HG03558 (cell line): ENCODE data around the gene MEPCE.
"Not testable (repeated sequence)": the region's sequence is repeated elsewhere in the genome, so short reads cannot be mapped to it uniquely, and the experiment has no call there.

Experiments used
- ATAC-seq: cut with Tn5 transposase; IDR thresholded peaks from one replicate; pipeline ENCODE4 v1.9.1; 2021; ENCODE audit warnings: moderate number of reproducible peaks; ENCODE audit not compliant: unreplicated experiment; ENCODE audit errors: extremely low read depth

Gene MEPCE

DNA sequence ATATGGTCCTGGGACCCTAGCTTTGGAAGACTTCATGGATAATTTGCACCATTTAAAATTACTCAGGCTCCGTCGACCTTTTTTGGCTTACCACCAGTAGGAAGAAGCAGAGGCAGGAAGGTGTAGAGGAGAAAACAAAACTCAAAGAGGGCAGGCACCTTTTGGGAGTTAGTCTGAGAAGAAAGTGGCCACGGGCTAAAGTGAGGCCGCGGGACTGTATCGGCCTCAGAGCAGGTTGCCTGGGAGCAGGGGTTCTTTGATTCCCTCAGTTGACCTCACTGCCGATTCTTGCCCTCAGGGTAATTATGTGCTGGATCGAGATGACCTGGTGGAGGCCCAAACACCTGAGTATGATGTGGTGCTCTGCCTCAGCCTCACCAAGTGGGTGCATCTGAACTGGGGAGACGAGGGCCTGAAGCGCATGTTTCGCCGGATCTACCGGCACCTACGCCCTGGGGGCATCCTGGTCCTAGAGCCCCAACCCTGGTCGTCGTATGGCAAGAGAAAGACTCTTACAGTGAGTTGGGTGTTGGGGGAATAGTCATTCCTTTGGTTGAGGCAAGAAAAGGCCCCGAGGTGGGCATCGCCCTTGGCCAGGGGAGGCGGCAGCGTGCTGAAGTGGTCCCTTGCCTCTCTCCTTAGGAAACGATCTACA lies 3.1 kb downstream of the MEPCE start:
- no peak for ATAC-seq

DNA sequence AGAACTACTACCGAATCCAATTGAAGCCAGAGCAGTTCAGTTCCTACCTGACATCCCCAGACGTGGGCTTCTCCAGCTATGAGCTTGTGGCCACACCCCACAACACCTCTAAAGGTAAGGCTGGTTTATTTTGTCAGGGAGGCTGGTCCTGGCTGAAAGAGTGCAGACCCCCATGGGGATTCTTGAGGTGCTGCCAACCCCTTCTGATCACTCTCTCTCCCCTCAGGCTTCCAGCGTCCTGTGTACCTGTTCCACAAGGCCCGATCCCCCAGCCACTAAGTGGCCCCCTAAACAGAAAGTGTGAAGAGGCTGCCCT lies 3.6 kb downstream of the MEPCE start:
- no peak for ATAC-seq

DNA sequence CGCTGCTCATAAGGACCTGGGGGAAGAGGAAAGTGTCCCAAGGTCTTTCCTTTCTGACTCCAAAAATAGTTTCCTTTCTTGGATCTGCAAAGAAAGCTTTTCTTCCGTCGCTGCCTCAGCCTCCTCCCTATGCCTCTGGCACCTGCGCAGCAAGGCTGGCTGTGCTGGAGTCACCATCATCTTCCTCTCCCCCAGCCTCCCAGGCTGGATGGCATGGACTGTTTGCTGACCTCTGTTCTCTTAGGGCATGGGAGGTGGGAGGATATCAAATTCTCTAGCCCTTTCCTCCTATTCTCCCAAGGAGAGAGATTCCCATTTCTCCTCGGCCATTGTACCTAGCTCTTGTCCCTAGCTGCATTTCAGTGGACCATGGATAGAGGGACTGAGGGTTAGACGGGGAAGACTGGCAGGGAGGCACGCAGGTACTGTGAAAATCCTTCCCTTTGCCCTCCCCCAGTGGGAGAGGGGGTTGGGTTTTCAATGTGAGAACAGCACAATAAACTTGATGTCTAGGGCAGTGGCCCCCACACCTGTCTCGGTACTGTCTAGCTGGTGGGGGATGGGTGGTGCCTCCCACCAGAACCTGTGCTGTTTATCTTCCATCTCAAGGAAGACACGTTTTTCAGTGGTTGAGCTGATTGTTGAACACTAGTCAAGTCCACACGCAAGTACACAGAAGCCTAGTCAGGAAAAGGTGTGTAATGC lies 4.1 kb downstream of the MEPCE start:
- no peak for ATAC-seq

DNA sequence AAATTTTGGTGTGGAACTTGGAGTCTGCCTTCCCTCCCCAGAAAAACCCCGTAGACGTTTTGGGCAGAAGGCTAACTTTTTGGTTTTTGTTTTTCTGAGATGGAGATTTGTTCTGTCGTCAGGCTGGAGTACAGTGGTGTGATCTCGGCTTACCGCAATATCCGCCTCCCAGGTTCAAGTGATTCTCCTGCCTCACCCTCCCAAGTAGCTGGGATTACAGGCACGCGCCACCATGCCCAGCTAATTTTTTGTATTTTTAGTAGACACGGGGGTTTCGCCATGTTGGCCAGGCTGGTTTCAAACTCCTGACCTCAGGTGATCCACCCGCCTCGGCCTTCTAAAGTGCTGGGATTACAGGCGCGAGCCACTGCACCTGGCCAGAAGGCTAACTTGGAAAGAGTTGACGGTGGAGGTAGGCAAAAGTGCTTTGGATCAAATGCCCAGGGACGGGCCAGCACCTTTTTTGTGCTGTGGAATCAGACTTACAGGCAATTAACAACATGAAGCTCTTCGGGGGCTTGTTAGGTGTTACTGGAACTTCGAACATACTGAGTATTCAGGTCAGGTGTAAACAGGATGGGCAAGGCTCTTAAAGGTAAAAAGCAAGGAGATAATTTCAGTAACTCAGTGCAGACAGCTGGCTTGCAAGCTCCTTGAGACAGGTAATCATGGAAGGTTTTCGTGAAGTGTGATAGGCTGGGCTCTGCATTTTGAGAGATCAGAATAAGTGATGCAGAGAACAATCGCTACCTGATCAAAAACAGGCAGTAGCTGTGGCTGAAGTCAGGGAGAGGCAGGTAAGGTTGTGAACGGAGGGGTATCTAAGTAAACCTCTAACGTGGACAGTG lies 4.9 kb downstream of the MEPCE start:
- ATAC-seq: no peak

DNA sequence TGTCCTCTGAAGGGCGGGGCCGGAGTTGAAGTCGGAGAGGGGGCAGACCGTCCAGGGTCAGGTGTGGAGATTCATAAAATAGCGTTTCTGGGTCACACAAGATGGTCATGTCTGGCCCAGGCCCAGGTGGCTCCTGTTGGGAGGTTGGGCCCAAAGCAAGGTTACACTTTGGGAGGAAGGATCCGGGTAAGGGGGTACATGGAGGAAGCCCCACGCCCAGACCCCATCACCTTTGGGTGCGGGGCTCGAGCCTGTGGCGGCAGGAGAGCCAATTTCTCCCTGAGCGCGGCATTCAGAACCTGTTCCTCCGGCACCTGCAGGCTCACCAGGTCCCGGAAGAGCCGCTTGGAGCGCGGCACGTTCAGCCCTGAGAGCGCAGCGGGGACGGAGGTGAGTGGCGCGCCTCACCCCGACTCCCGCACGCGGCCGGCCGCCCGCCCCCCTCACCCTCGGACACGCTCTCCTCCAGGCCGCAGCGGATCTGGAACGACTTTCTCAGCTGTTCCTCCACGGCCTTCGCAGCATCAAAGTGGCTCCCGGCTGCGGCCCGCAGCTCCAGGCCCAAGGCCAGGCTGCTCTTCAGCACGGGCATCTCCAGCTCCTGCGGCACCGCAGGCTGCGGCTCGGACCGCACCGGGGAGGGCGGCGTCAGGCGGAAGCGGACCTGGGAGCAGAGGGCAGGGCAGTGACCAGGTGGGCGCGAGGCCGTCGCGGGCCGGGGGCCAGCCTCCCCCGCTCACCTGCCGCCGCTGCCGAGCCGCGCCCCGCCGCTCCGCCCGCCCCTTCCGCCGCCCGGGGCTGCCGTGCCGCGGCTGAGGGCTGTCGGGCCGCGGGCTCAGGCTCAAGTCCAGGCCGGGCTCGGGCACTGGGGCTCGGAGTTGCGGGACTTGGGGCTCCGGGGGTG lies 6.0 kb downstream of the MEPCE start:
- no peak for ATAC-seq

DNA sequence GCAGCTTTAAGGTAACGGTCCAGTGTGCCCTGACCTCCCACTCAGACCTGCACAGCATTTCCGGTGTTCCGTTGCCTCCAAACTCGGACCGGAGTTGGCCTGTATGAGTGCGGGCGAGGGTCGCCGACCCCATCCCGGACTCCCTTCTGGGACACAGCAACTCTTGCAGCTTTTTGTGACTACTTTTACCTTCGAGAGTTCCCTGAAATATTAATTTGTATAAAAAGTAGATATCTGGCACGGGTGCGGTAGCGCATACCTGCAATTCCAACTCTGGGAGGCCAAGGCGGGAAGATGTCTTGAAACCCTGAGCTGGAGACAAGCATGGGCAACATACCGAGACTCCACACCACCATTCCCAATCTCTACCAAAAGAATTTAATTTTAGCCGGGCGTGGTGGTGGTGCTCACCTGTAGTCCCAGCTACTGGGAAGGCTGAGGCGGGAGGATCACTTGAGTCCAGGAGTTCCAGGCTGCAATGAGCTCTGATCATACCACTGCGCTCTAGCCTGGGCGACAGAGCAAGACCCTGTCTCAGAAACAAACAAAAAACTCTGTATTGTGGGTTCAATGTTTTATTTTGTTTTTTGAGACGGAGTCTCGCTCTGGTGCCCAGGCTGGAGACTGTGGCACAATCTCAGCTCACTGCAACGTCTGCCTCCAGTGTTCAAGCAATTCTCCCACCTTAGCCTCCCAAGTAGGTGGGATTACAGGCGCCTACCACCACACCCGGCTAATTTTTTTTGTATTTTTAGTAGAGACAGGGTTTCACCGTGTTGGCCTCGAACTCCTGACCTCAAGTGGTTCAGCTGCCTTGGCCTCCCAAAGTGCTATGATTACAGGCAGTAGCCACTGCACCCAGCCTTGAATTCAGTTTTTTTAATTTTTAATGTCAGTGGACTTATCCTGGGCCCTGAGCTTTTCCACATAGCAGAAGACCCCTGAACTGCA lies 7.8 kb downstream of the MEPCE start:
- ATAC-seq: no peak

DNA sequence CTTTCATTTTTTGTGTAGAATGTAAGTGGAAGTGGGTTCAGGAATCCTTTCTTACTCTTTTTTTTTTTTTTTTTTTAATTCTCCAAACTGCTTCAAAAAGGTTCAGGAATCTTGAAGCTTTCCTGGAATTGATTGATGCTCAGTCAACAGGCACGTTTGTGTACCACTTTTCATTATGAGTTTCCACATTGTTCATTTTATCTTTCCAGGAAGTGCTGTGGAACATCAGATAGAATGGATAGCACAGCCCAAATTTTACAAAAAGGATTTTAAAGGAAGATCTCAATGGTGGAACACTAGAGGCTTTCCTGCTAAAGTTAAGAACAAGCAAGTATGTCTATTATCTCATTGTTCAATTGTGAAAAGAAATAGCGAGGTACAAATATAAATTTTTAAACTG lies 8.5 kb downstream of the MEPCE start:
- ATAC-seq: no peak

DNA sequence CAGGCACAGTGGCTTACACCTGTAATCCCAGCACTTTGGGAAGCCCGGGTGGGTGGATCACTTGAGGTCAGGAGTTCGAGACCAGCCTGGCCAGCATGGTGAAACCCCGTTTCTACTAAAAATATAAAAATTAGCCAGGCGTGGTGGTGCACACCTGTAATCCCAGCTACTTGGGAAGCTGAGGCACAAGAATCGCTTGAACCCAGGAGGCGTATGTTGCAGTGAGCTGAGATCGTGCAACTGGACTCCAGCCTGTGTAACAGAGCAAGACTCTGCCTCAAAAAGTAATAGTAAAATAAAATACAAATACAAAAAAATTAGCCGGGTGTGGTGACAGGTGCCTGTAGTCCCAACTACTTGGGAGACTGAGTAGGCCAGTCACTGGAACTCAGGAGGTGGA lies 9.1 kb downstream of the MEPCE start:
- not testable (repeated sequence) for ATAC-seq

DNA sequence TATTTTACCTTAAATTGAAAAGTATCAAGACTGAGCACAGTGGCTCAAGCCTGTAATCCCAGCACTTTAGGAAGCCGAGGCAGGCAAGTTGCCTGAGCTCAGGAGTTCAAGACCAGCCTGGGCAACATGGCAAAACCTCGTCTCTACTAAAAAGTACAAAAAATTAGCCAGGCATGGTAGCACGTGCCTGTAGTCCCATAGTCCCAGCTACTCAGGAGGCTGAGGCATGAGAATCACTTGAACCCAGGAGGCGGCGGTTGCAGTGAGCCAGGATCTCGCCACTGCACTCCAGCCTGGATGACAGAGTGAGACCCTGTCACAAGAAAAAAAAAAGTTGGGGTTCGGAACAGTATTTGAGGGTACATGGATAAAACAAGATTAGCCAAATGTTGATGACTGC lies 9.6 kb downstream of the MEPCE start:
- ATAC-seq: not testable (repeated sequence)

DNA sequence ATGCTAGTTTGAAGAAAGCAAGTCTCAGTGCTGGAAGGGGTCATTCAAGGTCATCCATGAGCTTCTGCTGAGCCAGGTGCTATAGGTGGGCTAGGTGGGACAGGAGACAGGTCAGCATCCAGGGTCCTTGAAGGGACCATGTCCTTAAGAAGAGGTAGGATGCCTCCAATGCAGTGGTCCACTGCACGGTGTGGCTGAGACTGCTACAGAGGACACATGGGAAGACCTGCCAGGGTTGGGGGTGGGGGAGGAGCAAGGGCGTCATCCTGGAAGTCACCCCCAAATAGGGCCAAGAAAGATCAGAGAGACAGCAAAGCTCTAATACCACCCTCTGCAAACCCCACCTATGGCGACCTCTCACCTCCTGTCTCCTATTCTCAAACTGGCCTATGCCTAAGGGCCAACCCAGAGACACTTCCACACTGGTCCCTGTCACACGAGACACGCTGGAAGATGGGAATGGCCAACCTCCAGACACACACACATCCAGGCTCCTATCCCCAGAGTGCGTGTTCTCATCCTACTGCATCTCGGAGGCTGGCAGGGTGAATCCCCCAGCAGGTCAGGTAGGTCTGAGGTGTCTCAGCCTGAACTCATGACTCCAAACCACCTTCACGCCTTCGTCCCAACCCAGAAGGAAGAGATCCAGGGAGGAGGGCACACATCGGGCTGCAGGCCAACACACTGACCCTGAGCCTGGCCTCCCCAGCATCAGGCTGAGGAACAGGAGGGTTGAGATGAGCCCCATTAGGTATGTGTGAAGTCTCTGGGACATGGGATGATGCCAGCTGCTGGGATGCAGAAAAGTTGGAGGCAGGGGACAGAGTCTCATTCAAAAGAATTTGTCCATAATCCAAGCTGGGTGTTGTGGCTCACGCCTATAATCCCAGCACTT lies 12.3 kb downstream of the MEPCE start:
- ATAC-seq: no peak

DNA sequence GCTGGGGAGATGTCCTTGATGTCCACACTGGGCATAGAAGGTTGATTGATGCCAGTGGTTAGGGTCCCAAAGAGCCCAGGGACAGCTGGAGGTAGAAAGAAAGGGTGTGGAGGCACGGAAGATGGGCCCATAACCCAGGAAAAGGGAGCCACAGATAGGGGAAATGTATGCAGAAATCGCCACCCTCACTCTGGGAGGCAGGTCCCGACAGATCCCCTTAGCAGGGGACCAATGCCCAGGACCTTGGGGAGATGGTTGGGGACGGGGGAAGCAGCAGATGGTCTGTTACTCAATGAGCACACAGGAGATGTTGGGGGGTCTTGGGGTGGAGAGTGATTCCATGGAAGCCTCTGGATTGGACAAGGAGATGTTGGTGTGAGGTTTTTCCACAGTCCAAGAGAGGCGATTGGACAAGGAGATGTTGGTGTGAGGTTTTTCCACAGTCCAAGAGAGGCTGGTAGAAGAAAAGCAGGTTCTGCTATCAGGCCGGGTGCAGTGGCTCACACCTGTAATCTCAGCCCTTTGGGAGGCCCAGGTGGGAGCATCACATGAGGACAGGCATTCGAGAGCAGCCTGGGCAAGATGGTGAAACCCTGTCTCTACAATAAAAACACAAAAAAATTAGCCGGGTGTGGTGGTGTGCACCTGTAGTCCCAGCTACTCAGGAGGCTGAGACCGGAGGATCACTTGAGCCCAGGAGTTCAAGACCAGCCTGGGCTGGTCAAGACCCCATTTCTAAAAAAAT lies 13.6 kb downstream of the MEPCE start:
- no peak for ATAC-seq

DNA sequence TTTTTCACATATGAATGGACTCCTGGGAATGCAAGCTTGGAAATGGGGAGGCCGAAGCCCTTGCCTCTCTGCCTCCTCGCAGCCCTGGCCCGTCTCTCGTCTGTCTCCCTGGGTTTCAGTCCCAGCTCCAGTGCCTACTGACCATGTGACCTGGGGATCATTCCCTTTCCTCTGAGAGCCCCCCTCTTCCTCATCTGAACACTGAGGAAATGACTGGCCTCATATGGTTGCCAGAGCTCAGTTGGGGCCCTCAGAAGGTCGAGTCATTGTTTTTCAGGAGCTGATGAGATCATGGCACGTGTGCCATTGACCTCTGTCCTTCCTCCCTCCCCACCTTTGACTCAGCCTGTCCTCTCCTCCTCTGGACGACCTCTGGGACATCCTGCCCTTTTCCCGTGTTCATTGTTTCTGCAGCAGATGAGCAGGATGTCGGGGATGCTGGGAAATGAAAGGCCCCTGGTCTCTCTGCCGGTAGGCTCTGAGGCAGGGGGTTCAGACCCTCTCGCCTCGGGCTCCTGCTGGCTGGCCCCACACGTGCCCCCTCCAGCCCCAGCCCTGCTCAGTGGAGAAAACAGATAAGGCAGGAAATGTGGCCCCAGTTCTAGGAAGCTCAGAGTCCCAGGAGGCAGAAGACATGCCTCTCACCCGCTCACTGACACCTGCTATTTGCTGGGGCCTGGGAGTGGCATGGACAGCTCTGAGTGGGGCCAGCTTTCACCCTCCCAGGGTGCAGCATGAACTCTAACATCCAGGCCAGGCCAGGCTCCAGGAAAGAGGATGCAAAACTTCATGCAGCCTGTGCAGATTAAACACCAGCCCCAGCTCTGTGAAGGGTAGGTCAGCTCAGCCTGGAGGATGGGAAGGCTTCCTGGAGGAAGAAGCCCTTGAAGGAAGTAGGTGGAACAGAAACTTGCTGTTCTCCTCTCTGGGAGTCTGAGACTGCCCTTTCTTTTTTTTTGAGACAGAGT lies 15.0 kb downstream of the MEPCE start:
- no peak for ATAC-seq

DNA sequence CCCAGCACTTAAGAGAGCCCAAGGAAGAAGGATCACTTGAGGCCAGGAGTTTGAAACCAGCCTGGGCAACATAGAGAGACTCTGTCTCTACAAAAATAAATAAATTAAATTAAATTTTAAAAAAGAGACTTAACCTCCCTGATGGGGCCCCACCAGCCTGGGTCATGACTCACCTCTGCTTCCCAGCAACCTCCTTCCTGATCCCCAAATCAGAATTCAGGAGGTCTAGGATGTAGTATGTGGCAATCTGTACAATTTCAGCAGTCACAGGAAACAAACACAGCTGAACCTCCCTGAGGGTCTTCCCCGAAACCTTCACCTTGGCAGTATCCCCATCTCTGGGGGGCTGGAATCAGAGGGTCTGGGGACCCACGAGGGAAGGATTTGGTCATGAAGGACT lies 16.4 kb downstream of the MEPCE start:
- no peak for ATAC-seq

DNA sequence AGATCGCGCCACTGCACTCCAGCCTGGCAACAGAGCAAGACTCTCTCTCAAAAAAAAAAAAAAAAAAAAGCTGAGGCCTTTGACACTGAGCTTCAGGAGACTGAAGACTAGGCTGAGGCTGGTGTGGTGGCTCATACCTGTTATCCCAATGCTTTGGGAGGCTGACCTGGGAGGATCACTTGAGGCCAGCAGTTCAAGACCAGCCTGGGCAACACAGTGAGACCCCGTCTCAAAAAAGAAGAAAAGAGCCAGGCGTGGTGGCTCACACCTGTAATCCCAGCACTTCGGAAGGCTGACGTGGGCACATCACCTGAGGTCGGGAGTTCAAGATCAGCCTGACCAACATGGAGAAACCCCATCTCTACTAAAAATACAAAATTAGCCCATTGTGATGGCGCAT lies 17.7 kb downstream of the MEPCE start:
- ATAC-seq: not testable (repeated sequence)

DNA sequence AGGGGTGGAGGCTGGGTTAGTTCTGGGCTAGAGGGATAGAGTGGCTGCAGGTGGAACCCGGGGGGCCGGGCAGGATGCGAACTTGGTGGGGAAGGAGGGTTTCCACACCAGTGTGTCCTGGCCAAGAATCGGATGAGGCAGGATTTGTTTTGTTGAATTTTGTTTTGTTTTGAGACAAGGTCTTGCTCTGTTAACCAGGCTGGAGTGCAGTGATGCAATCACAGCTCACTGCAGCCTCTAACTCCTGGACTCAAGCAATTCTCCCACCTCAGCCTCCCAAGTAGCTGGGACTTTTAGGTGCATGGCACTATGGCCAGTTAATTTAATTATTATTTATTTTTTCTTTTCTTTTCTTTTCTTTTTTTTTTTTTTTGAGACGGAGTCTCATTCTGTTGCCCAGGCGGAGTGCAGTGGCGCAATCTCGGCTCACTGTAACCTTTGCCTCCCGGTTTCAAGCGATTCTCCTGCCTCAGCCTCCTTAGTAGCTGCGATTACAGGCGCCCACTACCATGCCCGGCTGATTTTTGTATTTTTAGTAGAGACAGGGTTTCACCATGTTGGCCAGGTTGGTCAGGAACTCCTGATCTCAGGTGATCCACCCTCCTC lies 19.7 kb downstream of the MEPCE start:
- no peak for ATAC-seq

DNA sequence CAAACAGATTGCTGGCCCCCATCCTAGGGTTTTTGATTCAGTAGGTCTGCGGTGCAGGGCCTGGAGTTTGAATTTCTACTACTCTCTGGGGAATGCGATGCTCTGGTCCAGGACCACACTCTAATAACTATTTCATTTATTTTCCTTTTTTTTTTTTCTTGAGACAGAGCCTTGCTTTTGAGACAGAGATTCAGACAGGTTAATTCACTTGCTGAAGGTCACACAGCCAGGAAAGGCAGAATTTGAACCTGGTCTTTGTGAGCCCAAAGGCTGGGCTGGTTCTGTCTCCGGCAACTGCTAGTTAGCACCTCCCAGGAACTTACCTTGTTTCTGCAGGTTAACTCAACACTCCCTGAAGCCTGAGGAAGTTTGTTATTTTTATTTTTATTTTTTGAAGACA lies 22.9 kb downstream of the MEPCE start:
- no peak for ATAC-seq
